GM19328 (cell line): ENCODE data around the gene IGFL4.

Source experiments
- ATAC-seq: cut with Tn5 transposase; IDR thresholded peaks from one replicate; pipeline ENCODE4 v1.9.1; 2021; ENCODE audit warnings: mild to moderate bottlenecking, moderate library complexity; ENCODE audit not compliant: unreplicated experiment

Gene IGFL4

DNA sequence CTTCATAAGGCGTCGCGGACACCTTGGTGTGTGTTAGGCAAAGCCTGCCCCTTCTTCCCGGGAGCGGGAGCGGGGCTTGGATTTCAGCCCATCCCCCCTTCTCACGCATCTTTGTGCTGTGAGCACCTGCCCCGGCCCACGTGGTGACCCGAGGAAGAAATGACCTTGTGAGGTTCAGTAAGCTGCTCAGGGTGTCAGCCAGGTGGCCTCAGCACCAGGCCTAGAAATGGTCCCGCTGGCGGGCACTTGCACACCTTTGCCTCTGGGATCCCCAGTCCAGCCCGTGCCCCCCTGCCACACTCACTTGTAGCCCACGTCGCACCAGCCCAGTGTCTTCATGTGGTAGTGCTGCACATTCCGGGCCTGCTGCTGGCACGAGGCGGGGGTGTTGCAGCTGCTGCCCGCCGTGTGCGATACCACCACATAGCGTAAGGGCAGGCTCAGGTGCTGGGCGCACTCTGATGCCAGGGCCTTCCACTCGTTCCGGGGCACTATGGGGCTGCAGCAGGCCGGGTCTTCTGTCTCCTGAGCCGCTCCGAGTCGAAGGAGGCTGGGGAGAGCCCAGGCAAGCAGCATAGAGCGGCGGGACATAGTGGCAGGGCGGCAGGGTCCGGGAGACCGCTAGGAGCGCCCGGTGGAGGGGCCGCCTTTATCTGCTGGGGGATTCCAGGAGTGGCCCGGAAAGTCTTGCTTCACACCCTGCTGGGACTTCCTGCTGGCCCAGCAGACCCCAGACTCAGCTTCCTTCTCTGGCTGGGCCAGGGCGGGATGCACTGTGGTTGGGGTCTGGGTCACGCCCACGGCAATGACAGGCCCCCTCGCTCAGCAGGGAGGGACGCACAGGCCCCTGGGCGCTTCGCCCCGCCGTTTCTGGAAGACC lies 18.1 kb downstream of the IGFL4 start, which contains the start of gene PGLYRP1:
Gene PGLYRP1 (minus strand): TSS at position 623 of the 880 bp plus-strand sequence. CDS start 32 bp downstream, at position 591.
- no peak for ATAC-seq

- ATAC-seq: no peak
Observed at GRCh38 chr19:46022061-46022430, 18.8 kb downstream of the IGFL4 start.

- no peak for ATAC-seq
Observed at GRCh38 chr19:46021531-46022041, 19.2 kb downstream of the IGFL4 start.

DNA sequence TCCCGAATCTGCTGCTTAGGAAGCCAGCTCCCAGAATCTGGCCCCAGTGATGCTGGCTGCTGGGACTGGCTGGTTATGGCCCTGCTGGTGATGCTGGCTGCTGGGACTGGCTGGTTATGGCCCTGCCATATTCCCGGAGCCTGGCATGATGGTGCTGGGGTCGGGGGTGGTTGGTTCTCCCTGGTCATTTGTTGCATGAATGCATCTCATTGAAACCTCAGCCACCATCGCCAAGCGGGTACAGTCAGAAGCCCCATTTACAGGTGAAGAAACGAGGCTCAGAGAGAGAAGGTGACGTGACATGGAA lies 20.0 kb downstream of the IGFL4 start:
- no peak for ATAC-seq

DNA sequence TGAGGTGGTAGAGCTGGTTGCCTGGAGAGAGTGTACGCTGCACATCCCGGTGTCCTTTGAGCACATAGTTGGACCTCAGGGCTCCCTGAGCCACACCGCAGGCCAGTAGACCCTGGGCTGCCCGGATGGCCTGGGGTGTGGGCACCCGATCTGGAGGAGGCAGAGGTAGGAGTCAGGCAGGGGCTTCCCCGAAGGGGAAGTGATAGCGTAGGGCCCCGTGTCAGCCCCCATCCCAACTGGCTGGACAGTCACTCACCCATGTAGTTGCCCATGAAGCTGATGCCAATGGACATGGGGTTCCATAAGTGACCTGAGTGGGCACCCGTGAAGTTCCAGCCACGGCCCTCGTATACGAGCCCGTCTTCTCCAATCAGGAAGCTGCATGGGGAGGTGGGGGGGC lies 21.5 kb downstream of the IGFL4 start:
- no peak for ATAC-seq

DNA sequence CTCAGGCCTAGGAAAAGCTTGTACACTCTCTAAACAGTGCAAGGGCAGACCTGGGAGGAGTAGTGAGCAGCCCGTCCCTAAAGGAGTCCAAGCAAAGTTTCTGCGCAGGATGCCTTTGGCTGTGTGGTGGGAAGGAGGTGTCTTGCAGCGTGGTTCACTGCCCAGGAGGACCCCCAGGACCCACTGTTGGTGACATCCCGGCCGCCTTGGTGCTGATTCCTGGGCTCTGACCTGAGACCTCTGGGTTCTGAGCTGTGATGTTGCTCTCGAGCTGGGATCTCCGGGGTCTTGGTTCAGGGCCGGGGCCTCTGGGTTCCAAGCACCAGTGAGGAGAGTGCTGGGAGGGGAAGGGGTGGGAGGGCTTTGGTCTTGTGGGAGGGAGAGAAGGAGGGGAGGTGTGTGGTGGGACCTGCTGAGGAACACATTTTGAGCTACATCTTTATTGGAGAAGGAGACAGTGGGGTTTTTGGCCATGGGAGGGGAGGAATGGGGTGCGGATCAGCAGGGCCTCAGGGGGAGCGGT lies 22.0 kb downstream of the IGFL4 start:
- ATAC-seq: no peak

- no peak for ATAC-seq
Observed at GRCh38 chr19:46017874-46018675, 22.7 kb downstream of the IGFL4 start.

- ATAC-seq: no peak
Observed at GRCh38 chr19:46017095-46017429, 23.7 kb downstream of the IGFL4 start.

GRCh38 chr19:46016426-46017094 lies 24.2 kb downstream of the IGFL4 start:
- no peak for ATAC-seq

DNA sequence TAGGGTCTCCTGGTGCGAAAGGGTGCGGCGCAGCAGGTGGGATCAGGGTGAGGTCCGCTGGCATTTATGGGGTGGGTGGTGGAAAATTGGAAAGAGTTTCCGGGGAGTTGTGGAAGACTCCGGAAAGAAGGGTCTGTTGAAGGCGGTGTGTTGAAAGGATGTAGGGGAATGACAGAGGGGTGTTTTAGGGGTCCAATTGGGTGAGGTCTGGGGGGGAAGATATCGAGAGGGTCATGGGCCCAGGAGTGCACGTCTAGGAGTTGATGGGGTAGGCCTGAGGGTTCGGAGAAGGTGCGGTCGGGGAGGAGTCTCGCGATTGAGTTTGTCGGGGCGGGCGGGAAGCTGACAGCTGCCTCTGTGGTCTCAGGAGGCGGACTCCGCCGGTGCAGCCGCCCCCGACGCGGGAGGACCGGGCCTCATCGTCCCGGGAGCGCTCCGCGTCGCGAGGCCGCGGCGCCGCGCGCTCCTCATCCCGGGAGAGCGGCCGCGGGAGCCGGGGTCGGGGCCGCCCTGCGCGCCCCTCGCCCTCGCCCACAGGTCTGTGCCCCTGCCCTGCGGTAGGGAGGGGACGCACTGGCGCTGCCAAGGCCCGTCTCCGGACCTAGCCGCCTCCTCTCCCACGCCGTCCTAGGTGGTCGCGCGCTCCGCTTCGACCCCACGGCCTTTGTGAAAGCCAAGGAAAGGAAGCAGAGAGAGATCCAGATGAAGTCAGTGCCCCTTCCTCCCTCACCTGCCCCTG lies 24.9 kb downstream of the IGFL4 start:
- ATAC-seq: no peak

GRCh38 chr19:46014941-46015686 lies 25.7 kb downstream of the IGFL4 start:
- ATAC-seq: no peak

- ATAC-seq: no peak
Observed at GRCh38 chr19:46014534-46014933, 26.3 kb downstream of the IGFL4 start.

GRCh38 chr19:46009530-46010510 lies 31.0 kb downstream of the IGFL4 start:
- no peak for ATAC-seq

DNA sequence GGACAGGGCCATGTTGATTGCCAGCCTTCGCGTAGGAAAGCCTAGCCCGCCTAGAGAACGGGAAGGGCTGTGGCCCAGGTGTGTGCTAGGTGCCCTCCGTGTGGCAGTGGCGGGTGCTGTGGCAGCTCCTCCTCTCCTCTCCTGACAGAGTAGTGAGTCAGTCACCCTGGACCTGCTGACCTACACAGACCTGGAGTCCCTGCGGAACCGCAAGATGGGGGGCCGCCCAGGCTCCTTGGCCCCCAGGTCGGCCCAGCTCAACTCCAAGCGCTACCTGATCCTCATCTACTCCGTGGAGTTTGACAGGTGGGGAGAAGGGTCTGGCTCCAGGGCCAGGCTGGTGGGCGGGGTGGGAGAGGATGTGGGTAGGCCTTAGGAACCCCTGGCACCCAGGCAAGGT lies 34.4 kb downstream of the IGFL4 start:
- no peak for ATAC-seq

DNA sequence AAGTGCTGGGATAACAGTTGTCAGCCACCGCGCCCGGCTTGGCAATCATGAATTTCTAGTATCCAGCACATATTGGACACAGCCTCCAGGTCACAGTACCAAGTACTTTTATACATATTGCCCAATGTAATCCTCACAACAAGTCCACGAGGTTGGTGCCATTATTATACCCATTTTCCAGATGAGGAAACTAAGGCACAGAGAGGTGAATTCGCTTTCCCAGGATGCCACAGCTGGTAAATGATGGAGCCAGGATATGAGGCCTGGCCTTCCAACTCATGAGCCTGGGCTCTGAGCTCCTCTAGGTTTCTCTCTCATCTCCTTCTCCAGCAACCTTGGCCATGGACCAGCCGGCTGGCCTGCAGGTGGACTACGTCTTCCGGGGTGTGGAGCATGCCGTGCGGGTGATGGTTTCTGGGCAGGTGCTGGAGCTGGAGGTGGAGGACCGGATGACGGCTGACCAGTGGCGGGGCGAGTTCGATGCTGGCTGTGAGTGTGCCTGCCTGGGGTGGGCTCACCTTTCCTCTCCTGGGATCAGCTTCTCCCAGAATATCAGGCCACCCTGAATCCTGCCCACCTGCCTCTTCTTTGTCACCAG lies 38.0 kb downstream of the IGFL4 start:
- no peak for ATAC-seq

- ATAC-seq: no peak
Observed at GRCh38 chr19:46000491-46001246, 40.1 kb downstream of the IGFL4 start.

GRCh38 chr19:45999653-46000121 lies 41.1 kb downstream of the IGFL4 start:
- ATAC-seq: no peak
